HepG2 (cell line): Measurements from ENCODE around the gene KAZN.

ENCODE experiments used
- CHD2 ChIP-seq: IDR thresholded peaks from 2 replicates; pipeline ENCODE4 v1.6.1; 2011; ENCODE audit warnings: low read depth, low read length, improper control_type of control experiment
- CTCF ChIP-seq: sonication (generic); formaldehyde crosslinking; IDR thresholded peaks from 2 replicates; pipeline ENCODE4 v1.5.0; 2020; ENCODE audit warnings: mild to moderate bottlenecking, missing genetic modification reagents, moderate library complexity
- ELF1 ChIP-seq: sonication (generic); formaldehyde crosslinking; IDR thresholded peaks from 2 replicates; pipeline ENCODE4 v1.4.0; 2020; ENCODE audit warnings: missing genetic modification reagents
- GMEB1 ChIP-seq: sonication (generic); formaldehyde crosslinking; IDR thresholded peaks from 2 replicates; pipeline ENCODE4 v1.5.1; 2020; ENCODE audit warnings: missing genetic modification reagents, mild to moderate bottlenecking, borderline replicate concordance
- HMG20A ChIP-seq: IDR thresholded peaks from 2 replicates; pipeline ENCODE4 v1.6.1; 2016; ENCODE audit warnings: borderline replicate concordance
- KLF16 ChIP-seq, 2 experiments: sonication (generic) in 1 of 2; formaldehyde crosslinking in 1 of 2; IDR thresholded peaks; 2 replicates each; pipeline versions ENCODE4 v1.6.1 to v1.8.0; 2016 to 2023; ENCODE audit warnings: missing genetic modification reagents in 2 of 2, missing compliant biosample characterization in 1 of 2
- SETDB1 ChIP-seq: sonication (generic); formaldehyde crosslinking; IDR thresholded peaks from 2 replicates; pipeline ENCODE4 v1.5.1; 2020; ENCODE audit warnings: missing genetic modification reagents, mild to moderate bottlenecking, borderline replicate concordance
- SP1 ChIP-seq, 2 experiments: fragments of 450-650 bp in 1 of 2; sonication (generic) in 1 of 2; formaldehyde crosslinking in 1 of 2; IDR thresholded peaks; 2 replicates each; pipeline versions ENCODE4 v1.4.0 to v1.6.1; 2016 to 2020; ENCODE audit warnings: missing genetic modification reagents in 1 of 2
- ZNF350 ChIP-seq: sonication (generic); formaldehyde crosslinking; IDR thresholded peaks from 2 replicates; pipeline ENCODE4 v1.4.0; 2020; ENCODE audit warnings: mild to moderate bottlenecking, low read depth, missing genetic modification reagents, borderline replicate concordance
- ZZZ3 ChIP-seq: sonication (generic); formaldehyde crosslinking; IDR thresholded peaks from 2 replicates; pipeline ENCODE4 v1.4.0; 2020; ENCODE audit warnings: missing genetic modification reagents, mild to moderate bottlenecking, borderline replicate concordance
- TF ChIP-seq, protein P1 (sequence below), 2 experiments: IDR thresholded peaks; 2 replicates each; pipeline ENCODE4 v1.6.1; 2011 to 2012; ENCODE audit warnings: low read length in 2 of 2, borderline replicate concordance in 1 of 2, low read depth in 1 of 2, mild to moderate bottlenecking in 1 of 2, moderate library complexity in 1 of 2

DNA sequence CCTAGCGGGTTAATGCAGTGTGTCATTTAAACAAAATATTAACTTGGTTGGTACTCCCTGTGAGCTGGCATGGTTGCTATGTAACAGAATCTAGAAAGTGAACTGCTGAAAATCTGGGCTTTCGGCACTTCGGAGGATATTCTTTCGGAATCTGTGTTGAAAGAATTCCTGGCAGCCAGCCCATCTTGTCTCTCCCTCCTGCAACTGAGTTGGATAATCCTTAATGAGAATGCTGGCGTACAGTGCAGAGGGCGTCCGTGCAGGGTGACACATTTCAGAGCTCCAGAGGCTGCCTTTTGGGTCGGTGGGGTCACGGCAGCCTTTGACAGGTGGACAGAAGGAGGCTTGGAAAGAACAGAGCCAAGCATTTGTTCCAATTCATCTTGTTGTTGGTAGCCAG lies 3.7 kb downstream of the KAZN start:
- TF ChIP-seq SP1 (IDR thresholded peaks at IDR 0.05) (no peak), SP1 (CRISPR knock-in tag; IDR thresholded peaks at IDR 0.05) (no peak), KLF16 (CRISPR knock-in tag; IDR thresholded peaks at IDR 0.05) (no peak), ZZZ3 (CRISPR knock-in tag) (no peak), CHD2 (no peak), ELF1 (CRISPR knock-in tag) (no peak), GMEB1 (CRISPR knock-in tag) (no peak), CTCF (no peak), SETDB1 (CRISPR knock-in tag) (no peak), ZNF350 (no peak), HMG20A (no peak)
- TF ChIP-seq, protein P1, sequence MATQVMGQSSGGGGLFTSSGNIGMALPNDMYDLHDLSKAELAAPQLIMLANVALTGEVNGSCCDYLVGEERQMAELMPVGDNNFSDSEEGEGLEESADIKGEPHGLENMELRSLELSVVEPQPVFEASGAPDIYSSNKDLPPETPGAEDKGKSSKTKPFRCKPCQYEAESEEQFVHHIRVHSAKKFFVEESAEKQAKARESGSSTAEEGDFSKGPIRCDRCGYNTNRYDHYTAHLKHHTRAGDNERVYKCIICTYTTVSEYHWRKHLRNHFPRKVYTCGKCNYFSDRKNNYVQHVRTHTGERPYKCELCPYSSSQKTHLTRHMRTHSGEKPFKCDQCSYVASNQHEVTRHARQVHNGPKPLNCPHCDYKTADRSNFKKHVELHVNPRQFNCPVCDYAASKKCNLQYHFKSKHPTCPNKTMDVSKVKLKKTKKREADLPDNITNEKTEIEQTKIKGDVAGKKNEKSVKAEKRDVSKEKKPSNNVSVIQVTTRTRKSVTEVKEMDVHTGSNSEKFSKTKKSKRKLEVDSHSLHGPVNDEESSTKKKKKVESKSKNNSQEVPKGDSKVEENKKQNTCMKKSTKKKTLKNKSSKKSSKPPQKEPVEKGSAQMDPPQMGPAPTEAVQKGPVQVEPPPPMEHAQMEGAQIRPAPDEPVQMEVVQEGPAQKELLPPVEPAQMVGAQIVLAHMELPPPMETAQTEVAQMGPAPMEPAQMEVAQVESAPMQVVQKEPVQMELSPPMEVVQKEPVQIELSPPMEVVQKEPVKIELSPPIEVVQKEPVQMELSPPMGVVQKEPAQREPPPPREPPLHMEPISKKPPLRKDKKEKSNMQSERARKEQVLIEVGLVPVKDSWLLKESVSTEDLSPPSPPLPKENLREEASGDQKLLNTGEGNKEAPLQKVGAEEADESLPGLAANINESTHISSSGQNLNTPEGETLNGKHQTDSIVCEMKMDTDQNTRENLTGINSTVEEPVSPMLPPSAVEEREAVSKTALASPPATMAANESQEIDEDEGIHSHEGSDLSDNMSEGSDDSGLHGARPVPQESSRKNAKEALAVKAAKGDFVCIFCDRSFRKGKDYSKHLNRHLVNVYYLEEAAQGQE (IDR thresholded peaks at IDR 0.05; ENCODE audit: borderline replicate concordance in 1 of 2, low read depth in 1 of 2, low read length in 2 of 2) = no peak
